Astrocyte (in vitro differentiated cells and primary cell): ENCODE results near the gene FBXO11. TPM values are rescaled to one million over a fixed set of nuclear protein-coding genes. Genes with fewer than 3 reads are reported as not detected.

Source experiments
- DNase-seq: peaks from one replicate; pipeline ENCODE4 v3.0.0-alpha.2; 2010; ENCODE audit warnings: low read depth
- FAIRE-seq: peaks from 2 replicates; lab custom pipeline; 2011; peaks lifted over from hg19 to GRCh38; lab: Jason Lieb, UNC
- H2AFZ ChIP-seq: 2 replicates; pipeline ENCODE4 v1.6.0; 2012; ENCODE audit warnings: low read depth, low read length, inconsistent platforms
- H3K27ac ChIP-seq: 2 replicates; pipeline ENCODE4 v1.5.1; 2011; ENCODE audit warnings: low read depth, low read length, inconsistent platforms
- H3K27me3 ChIP-seq: 2 replicates; pipeline ENCODE4 v1.6.0; 2011; ENCODE audit warnings: low read length, inconsistent platforms; ENCODE audit not compliant: insufficient read depth
- H3K36me3 ChIP-seq: 2 replicates; pipeline ENCODE4 v1.5.1; 2011; ENCODE audit warnings: low read length, inconsistent platforms; ENCODE audit not compliant: insufficient read depth
- H3K4me1 ChIP-seq: 2 replicates; pipeline ENCODE4 v1.5.1; 2011; ENCODE audit warnings: low read length, inconsistent platforms; ENCODE audit not compliant: insufficient read depth
- H3K4me2 ChIP-seq: 2 replicates; pipeline ENCODE4 v1.6.0; 2012; ENCODE audit warnings: low read length, inconsistent platforms
- H3K4me3 ChIP-seq: 2 replicates; pipeline ENCODE4 v1.5.1; 2011; ENCODE audit warnings: low read depth, mild to moderate bottlenecking, low read length, inconsistent platforms; ENCODE audit not compliant: insufficient read depth
- H3K79me2 ChIP-seq: 2 replicates; pipeline ENCODE4 v1.6.0; 2012; ENCODE audit warnings: mild to moderate bottlenecking, low read length, inconsistent platforms; ENCODE audit not compliant: insufficient read depth
- H3K9ac ChIP-seq: 2 replicates; pipeline ENCODE4 v1.6.0; 2012; ENCODE audit warnings: mild to moderate bottlenecking, low read length, inconsistent platforms
- H3K9me3 ChIP-seq: 2 replicates; pipeline ENCODE4 v1.5.1; 2012; ENCODE audit warnings: low read depth, mild to moderate bottlenecking, low read length, inconsistent platforms; ENCODE audit not compliant: insufficient read depth
- H4K20me1 ChIP-seq: 2 replicates; pipeline ENCODE4 v1.6.0; 2012; ENCODE audit warnings: low read length, inconsistent platforms; ENCODE audit not compliant: insufficient read depth
- H3K27ac Mint-ChIP-seq: one replicate; pipeline ENCODE4 v1.8.0; 2021; ENCODE audit warnings: mild to moderate bottlenecking, mixed read lengths; ENCODE audit not compliant: unreplicated experiment
- H3K27me3 Mint-ChIP-seq: one replicate; pipeline ENCODE4 v1.8.0; 2021; ENCODE audit warnings: low read depth, mixed read lengths; ENCODE audit not compliant: unreplicated experiment
- H3K36me3 Mint-ChIP-seq: one replicate; pipeline ENCODE4 v1.8.0; 2021; ENCODE audit warnings: low read depth, mixed read lengths; ENCODE audit not compliant: unreplicated experiment
- H3K4me1 Mint-ChIP-seq: one replicate; pipeline ENCODE4 v1.8.0; 2021; ENCODE audit warnings: low read depth, mixed read lengths; ENCODE audit not compliant: unreplicated experiment
- H3K4me3 Mint-ChIP-seq: one replicate; pipeline ENCODE4 v1.8.0; 2021; ENCODE audit warnings: mild to moderate bottlenecking, moderate library complexity, mixed read lengths; ENCODE audit not compliant: unreplicated experiment
- H3K9me3 Mint-ChIP-seq: one replicate; pipeline ENCODE4 v1.8.0; 2021; ENCODE audit warnings: mild to moderate bottlenecking, mixed read lengths; ENCODE audit not compliant: unreplicated experiment
- EZH2 ChIP-seq: IDR thresholded peaks from 2 replicates; pipeline ENCODE4 v1.6.1; 2012; ENCODE audit warnings: mild to moderate bottlenecking, low read length, inconsistent platforms; ENCODE audit not compliant: insufficient read depth
- total RNA-seq: library from RNA; stranded (reverse); gene quantifications from 2 replicates; pipeline ENCODE4 v1.2.1, GENCODE V29; 2021
- TF ChIP-seq, protein P1 (sequence below): IDR thresholded peaks from 2 replicates; pipeline ENCODE4 v1.5.1; 2011; ENCODE audit warnings: low read depth, mild to moderate bottlenecking, inconsistent platforms, low read length, moderate library complexity; ENCODE audit not compliant: insufficient read depth

Gene FBXO11
- total RNA-seq, 1 donor from 2014 or later: 70.8 TPM

GRCh38 chr2:47833516-47833968 is 72.8 kb downstream of the FBXO11 start:
- H3K4me2 ChIP-seq: no peak overlapping the region
- TF ChIP-seq EZH2: no peak
- TF ChIP-seq, protein P1, sequence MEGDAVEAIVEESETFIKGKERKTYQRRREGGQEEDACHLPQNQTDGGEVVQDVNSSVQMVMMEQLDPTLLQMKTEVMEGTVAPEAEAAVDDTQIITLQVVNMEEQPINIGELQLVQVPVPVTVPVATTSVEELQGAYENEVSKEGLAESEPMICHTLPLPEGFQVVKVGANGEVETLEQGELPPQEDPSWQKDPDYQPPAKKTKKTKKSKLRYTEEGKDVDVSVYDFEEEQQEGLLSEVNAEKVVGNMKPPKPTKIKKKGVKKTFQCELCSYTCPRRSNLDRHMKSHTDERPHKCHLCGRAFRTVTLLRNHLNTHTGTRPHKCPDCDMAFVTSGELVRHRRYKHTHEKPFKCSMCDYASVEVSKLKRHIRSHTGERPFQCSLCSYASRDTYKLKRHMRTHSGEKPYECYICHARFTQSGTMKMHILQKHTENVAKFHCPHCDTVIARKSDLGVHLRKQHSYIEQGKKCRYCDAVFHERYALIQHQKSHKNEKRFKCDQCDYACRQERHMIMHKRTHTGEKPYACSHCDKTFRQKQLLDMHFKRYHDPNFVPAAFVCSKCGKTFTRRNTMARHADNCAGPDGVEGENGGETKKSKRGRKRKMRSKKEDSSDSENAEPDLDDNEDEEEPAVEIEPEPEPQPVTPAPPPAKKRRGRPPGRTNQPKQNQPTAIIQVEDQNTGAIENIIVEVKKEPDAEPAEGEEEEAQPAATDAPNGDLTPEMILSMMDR: no peak
- no peak overlapping the region for H3K4me3 ChIP-seq
- peaks cover 6% of the 10 kb centered on the region for H3K36me3 Mint-ChIP-seq
- FAIRE-seq (no peak), DNase-seq (no peak)
- H3K27me3 Mint-ChIP-seq: no peaks in the 10 kb centered on the region
- no peaks in the 10 kb centered on the region for H3K9me3 Mint-ChIP-seq
- H3K27ac Mint-ChIP-seq: no peak overlapping the region
- no peak overlapping the region for H2AFZ ChIP-seq
- peaks cover 5% of the 10 kb centered on the region for H4K20me1 ChIP-seq
- no peak overlapping the region for H3K9ac ChIP-seq
- H3K9me3 ChIP-seq: no peaks in the 10 kb centered on the region
- no peaks in the 10 kb centered on the region for H3K27me3 ChIP-seq
- no peaks in the 10 kb centered on the region for H3K79me2 ChIP-seq
- H3K36me3 ChIP-seq: peaks cover 38% of the 10 kb centered on the region
- no peak overlapping the region for H3K27ac ChIP-seq
- no peaks in the 10 kb centered on the region for H3K4me1 ChIP-seq
- no peak overlapping the region for H3K4me3 Mint-ChIP-seq
- no peaks in the 10 kb centered on the region for H3K4me1 Mint-ChIP-seq

DNA sequence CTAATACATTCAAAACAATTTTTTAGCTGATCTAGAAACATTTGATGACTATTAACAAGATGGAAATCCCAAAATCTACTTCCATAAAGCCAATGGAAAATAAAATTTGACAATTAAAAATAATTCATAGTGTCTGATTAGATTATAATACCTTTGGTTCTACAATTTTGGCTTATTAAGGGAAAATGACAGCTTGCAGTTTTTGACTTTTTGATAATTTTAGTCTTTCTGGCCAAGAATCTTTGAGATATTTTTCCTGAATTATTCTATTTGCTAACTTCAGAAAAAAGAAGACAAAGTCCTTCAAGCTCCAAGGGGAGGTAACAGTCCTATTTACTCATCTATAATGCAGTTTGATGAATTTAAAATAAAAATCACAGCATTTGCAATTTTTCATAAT is 83.8 kb downstream of the FBXO11 start:
- no peak for TF ChIP-seq EZH2
- TF ChIP-seq, protein P1: no peak
- no peak for DNase-seq
- Histone ChIP-seq H3K9ac (no peak overlapping the region), H3K27ac (no peak overlapping the region), H3K9me3 (no peaks in the 10 kb centered on the region), H3K79me2 (peaks cover 6% of the 10 kb centered on the region), H3K4me2 (no peak overlapping the region), H3K27me3 (no peaks in the 10 kb centered on the region), H4K20me1 (peaks cover 6% of the 10 kb centered on the region), H3K4me1 (no peaks in the 10 kb centered on the region), H2AFZ (no peak overlapping the region), H3K4me3 (no peak overlapping the region), H3K36me3 (peaks cover 24% of the 10 kb centered on the region)
- Mint-ChIP-seq H3K9me3 (no peaks in the 10 kb centered on the region), H3K36me3 (peaks cover 12% of the 10 kb centered on the region), H3K27me3 (no peaks in the 10 kb centered on the region), H3K4me1 (peaks cover 2% of the 10 kb centered on the region), H3K4me3 (no peak overlapping the region), H3K27ac (no peak overlapping the region)
- FAIRE-seq: peak; percentile 20

- Histone ChIP-seq H3K36me3 (peaks cover 41% of the 10 kb centered on the region), H4K20me1 (peaks cover 6% of the 10 kb centered on the region), H3K4me3 (no peak overlapping the region), H3K4me1 (no peaks in the 10 kb centered on the region), H3K27ac (no peak overlapping the region), H3K27me3 (no peaks in the 10 kb centered on the region), H3K4me2 (no peak overlapping the region), H2AFZ (no peak overlapping the region), H3K9me3 (no peaks in the 10 kb centered on the region), H3K79me2 (peaks cover 6% of the 10 kb centered on the region), H3K9ac (no peak overlapping the region)
- H3K27me3 Mint-ChIP-seq: no peaks in the 10 kb centered on the region
- FAIRE-seq: no peak
- DNase-seq: no peak
- no peaks in the 10 kb centered on the region for H3K9me3 Mint-ChIP-seq
- peaks cover 18% of the 10 kb centered on the region for H3K36me3 Mint-ChIP-seq
- H3K4me1 Mint-ChIP-seq: peaks cover 2% of the 10 kb centered on the region
- H3K4me3 Mint-ChIP-seq: no peak overlapping the region
- TF ChIP-seq EZH2: no peak
- H3K27ac Mint-ChIP-seq: no peak overlapping the region
These were observed 86.5 kb downstream of the FBXO11 start for GRCh38 chr2:47819834-47820233.
